Activated B cell treated with CpG ODN at 0.5 μM for 24 hours (primary cell): ENCODE results near the gene MGME1. TPM values are rescaled to one million over a fixed set of nuclear protein-coding genes. Genes with fewer than 3 reads are reported as not detected.

ENCODE experiments used
- ATAC-seq: fragments of 200-7000 bp; cut with Tn5 transposase; one replicate; pipeline ENCODE4 v1.10.0; 2021; ENCODE audit warnings: low read depth, mild to moderate bottlenecking, moderate library complexity
- CTCF ChIA-PET: fragments of 350-600 bp; sonication (Branson Sonifier 250); formaldehyde crosslinking; loops from one replicate; lab custom pipeline; 2021; ENCODE audit warnings: antibody characterized with exemption; lab: Charles Lee
- POLR2A ChIA-PET: fragments of 350-600 bp; sonication (Branson Sonifier 250); formaldehyde crosslinking; loops from one replicate; lab custom pipeline; 2021; ENCODE audit warnings: antibody characterized with exemption; lab: Charles Lee
- DNase-seq: peaks from one replicate; pipeline ENCODE4 v3.0.0; 2022
- H3K27ac Mint-ChIP-seq: one replicate; pipeline ENCODE4 v1.8.0; 2020; ENCODE audit warnings: mixed read lengths
- H3K27me3 Mint-ChIP-seq: one replicate; pipeline ENCODE4 v1.8.0; 2021; ENCODE audit warnings: mixed read lengths
- H3K36me3 Mint-ChIP-seq: one replicate; pipeline ENCODE4 v1.8.0; 2021; ENCODE audit warnings: low read depth, mixed read lengths
- H3K4me1 Mint-ChIP-seq: one replicate; pipeline ENCODE4 v1.8.0; 2021; ENCODE audit warnings: mixed read lengths
- H3K4me3 Mint-ChIP-seq: one replicate; pipeline ENCODE4 v1.8.0; 2020; ENCODE audit warnings: mild to moderate bottlenecking, mixed read lengths
- H3K9me3 Mint-ChIP-seq: one replicate; pipeline ENCODE4 v1.8.0; 2020; ENCODE audit warnings: mixed read lengths
- CTCF ChIP-seq: fragments of 200-600 bp; IDR thresholded peaks from one replicate; pipeline ENCODE4 v1.8.0; 2022; ENCODE audit warnings: antibody characterized with exemption, mild to moderate bottlenecking
- intact Hi-C: fragments of 100-400 bp; cut with micrococcal nuclease; formaldehyde crosslinking; loops from one replicate; pipeline ENCODE4 v1.15.1; 2024
- total RNA-seq: library from RNA; stranded (reverse); gene quantifications from 2 replicates; pipeline ENCODE4 v1.2.3, GENCODE V29; 2022

The MGME1 gene
- total RNA-seq, 1 donor from 2014 or later: 19.0 TPM

- CTCF ChIA-PET: interaction anchor here (0.6 to 1.1 kb wide), 2 partner anchors 14 to 1412 kb away, joined by 3 to 6 read pairs; no protein-coding TSS in a partner anchor
- intact Hi-C loops: no loop called here
- H3K27me3 Mint-ChIP-seq: no peaks in the 10 kb centered on the region
- no peaks in the 10 kb centered on the region for H3K36me3 Mint-ChIP-seq
- no peak overlapping the region for H3K4me3 Mint-ChIP-seq
- no peaks in the 10 kb centered on the region for H3K9me3 Mint-ChIP-seq
- POLR2A ChIA-PET: no interaction called here
- no peak for ATAC-seq
- no peak overlapping the region for H3K27ac Mint-ChIP-seq
- H3K4me1 Mint-ChIP-seq: no peaks in the 10 kb centered on the region
- DNase-seq: no peak
- TF ChIP-seq CTCF: no peak
These were observed 44.1 kb downstream of the MGME1 start for GRCh38 chr20:18012901-18013300.

- ChIA-PET CTCF (no interaction called here), POLR2A (no interaction called here)
- Mint-ChIP-seq H3K4me3 (no peak overlapping the region), H3K4me1 (peaks cover 3% of the 10 kb centered on the region), H3K27ac (no peak overlapping the region), H3K9me3 (no peaks in the 10 kb centered on the region), H3K27me3 (no peaks in the 10 kb centered on the region), H3K36me3 (no peaks in the 10 kb centered on the region)
- no peak for TF ChIP-seq CTCF
- intact Hi-C loops: no loop called here
- DNase-seq (no peak), ATAC-seq (no peak)
These were observed 45.6 kb downstream of the MGME1 start for GRCh38 chr20:18014411-18014810.

- no peaks in the 10 kb centered on the region for H3K36me3 Mint-ChIP-seq
- H3K27me3 Mint-ChIP-seq: no peaks in the 10 kb centered on the region
- H3K4me1 Mint-ChIP-seq: peaks cover 3% of the 10 kb centered on the region
- CTCF ChIA-PET: interaction anchor here (0.8 to 1.6 kb wide), 3 partner anchors 11 to 336 kb away, joined by 3 to 4 read pairs (median 3); no protein-coding TSS in a partner anchor
- H3K27ac Mint-ChIP-seq: no peak overlapping the region
- no peaks in the 10 kb centered on the region for H3K9me3 Mint-ChIP-seq
- intact Hi-C loops: no loop called here
- no peak for TF ChIP-seq CTCF
- ATAC-seq (no peak), DNase-seq (no peak)
- H3K4me3 Mint-ChIP-seq: no peak overlapping the region
- POLR2A ChIA-PET: no interaction called here
These were observed 48.0 kb downstream of the MGME1 start for GRCh38 chr20:18016772-18017171.

GRCh38 chr20:18018100-18018499 is 49.3 kb downstream of the MGME1 start:
- H3K4me3 Mint-ChIP-seq: no peak overlapping the region
- no peaks in the 10 kb centered on the region for H3K9me3 Mint-ChIP-seq
- no peak overlapping the region for H3K27ac Mint-ChIP-seq
- ChIA-PET POLR2A (no interaction called here), CTCF (interaction anchor here (0.9 to 1.7 kb wide), 5 partner anchors 12 to 118 kb away, joined by 3 to 4 read pairs (median 3); no protein-coding TSS in a partner anchor)
- ATAC-seq (no peak), DNase-seq (no peak)
- no peak for TF ChIP-seq CTCF
- no peaks in the 10 kb centered on the region for H3K27me3 Mint-ChIP-seq
- peaks cover 3% of the 10 kb centered on the region for H3K4me1 Mint-ChIP-seq
- H3K36me3 Mint-ChIP-seq: no peaks in the 10 kb centered on the region
- intact Hi-C loops: no loop called here

GRCh38 chr20:18019068-18019467 is 50.2 kb downstream of the MGME1 start:
- CTCF ChIA-PET: interaction anchor here (1.5 to 1.7 kb wide), 2 partner anchors 22 to 81 kb away, joined by 3 to 4 read pairs; no protein-coding TSS in a partner anchor
- H3K9me3 Mint-ChIP-seq: no peaks in the 10 kb centered on the region
- H3K27ac Mint-ChIP-seq: no peak overlapping the region
- intact Hi-C loops: loop anchor here (1.0 kb wide), 4 partner anchors 16 to 514 kb away; no protein-coding TSS in a partner anchor
- DNase-seq: no peak
- H3K4me1 Mint-ChIP-seq: peaks cover 3% of the 10 kb centered on the region
- H3K36me3 Mint-ChIP-seq: no peaks in the 10 kb centered on the region
- peak; percentile 78 for ATAC-seq
- TF ChIP-seq CTCF: no peak
- no peak overlapping the region for H3K4me3 Mint-ChIP-seq
- POLR2A ChIA-PET: no interaction called here
- no peaks in the 10 kb centered on the region for H3K27me3 Mint-ChIP-seq
